ENCODE data around the gene SERPINE1.

The SERPINE1 gene

DNA sequence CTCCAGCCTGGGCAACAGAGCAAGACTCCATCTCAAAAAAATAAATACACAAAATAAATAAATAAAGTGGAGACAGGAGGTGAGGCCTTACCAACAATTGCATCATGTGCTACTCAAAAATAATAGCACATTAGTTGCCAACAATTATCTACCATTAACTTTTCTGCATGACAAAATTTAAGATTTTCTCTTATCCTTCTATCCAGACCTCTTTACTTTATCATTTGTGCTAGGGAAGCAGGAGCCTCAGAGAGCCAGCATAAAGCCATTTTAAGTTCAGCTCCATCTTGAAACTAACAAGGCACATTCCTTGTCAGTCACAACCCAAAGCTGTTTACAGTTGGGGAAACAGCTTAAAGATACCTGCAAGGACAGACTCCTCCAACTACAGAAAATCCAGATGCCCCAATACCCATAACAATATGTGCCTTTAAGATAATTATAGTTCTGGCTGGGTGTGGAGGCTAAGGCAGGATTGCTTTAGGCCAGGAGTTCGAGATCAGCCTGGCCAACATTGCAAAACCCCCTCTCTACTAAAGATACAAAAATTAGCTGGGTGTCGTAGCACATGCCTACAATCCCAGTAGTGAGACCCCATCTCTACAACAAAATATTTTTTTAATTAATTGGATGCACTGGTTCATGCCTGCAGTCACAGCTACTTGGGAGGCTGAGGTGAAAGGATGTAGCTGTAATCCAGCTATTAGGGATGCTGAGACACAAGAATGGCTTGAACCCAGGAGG, 25.2 kb downstream of the SERPINE1 start:
- no peak for DNase-seq (ENCODE audit: low read depth)
- no peak overlapping the region for H3K4me3 ChIP-seq (ENCODE audit: low read depth, low read length)
- TF ChIP-seq, protein P1, sequence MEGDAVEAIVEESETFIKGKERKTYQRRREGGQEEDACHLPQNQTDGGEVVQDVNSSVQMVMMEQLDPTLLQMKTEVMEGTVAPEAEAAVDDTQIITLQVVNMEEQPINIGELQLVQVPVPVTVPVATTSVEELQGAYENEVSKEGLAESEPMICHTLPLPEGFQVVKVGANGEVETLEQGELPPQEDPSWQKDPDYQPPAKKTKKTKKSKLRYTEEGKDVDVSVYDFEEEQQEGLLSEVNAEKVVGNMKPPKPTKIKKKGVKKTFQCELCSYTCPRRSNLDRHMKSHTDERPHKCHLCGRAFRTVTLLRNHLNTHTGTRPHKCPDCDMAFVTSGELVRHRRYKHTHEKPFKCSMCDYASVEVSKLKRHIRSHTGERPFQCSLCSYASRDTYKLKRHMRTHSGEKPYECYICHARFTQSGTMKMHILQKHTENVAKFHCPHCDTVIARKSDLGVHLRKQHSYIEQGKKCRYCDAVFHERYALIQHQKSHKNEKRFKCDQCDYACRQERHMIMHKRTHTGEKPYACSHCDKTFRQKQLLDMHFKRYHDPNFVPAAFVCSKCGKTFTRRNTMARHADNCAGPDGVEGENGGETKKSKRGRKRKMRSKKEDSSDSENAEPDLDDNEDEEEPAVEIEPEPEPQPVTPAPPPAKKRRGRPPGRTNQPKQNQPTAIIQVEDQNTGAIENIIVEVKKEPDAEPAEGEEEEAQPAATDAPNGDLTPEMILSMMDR (IDR thresholded peaks at IDR 0.05; ENCODE audit: low read depth, low read length, missing control alignments): no peak

DNA sequence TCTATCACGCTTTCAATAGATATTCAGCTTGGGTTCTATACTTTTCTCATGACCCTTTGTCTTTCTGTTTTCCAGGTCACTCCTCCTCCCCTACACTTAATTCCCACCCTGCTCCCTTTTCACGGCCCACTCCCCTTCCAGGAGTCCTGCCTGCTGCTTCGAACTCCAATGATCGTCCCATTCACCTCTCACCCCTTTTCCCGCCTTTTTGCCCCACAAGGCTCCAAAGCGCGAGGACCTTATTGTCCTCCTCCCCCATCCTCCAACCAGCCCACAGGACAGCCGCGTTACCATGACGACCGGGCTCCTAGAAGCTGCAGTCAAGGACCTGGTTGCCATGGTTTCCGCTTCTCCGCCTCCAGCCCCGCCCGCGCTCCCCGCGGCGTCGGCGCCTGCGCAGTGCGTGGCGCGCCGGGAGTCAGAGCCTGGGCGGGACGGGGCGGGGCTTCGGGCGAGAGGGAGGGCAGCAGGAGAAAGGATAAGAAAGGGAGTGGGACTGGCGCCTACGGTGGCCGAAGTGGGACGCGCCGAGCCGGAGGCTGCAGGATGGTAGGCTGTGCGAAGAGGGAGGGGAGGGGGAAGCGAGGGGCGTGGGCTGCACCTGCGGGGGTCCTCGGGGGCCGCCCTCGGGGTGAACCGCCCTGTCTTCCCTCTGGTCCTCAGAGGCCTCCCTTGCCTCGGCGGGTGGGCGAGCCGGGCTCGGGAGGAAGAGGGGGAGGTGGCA, 27.2 kb downstream of the SERPINE1 start, which contains the start of gene AP1S1:
Gene AP1S1, plus strand, starts transcription at position 508 of the 724 bp plus-strand sequence. Its CDS starts 39 bp downstream, at position 547.
- peak within 1 kb of the TSS; percentile 78 for H3K4me3 ChIP-seq (ENCODE audit: low read depth, low read length)
- DNase-seq (ENCODE audit: low read depth): peak; percentile 96
- TF ChIP-seq, protein P1 (IDR thresholded peaks at IDR 0.05; ENCODE audit: low read depth, low read length, missing control alignments): no peak

DNA sequence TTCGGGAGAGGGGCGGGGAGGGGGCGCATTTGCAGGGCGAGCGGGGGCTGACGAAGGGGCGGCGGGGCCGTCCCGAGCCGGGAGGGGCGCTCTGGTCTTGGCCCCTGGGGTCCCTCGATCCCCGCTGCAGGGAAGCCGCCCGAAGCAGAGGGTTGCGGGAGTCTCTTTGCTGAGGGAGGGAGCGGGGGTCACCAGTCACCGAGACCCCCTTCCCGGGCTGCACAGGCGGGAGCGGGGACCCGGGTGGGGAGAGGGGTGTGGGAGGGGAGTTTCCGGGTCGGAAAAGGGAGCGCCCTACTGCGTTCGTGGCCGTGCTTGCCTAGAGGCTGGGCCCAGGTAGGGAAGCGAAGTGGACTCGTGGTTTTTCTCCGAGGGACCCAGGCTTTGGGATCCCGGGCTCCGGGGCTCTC, 27.8 kb downstream of the SERPINE1 start:
- DNase-seq (ENCODE audit: low read depth): no peak
- TF ChIP-seq, protein P1 (IDR thresholded peaks at IDR 0.05; ENCODE audit: low read depth, low read length, missing control alignments): peak; percentile 4
- H3K4me3 ChIP-seq (ENCODE audit: low read depth, low read length): peak overlapping the region; percentile 78

DNA sequence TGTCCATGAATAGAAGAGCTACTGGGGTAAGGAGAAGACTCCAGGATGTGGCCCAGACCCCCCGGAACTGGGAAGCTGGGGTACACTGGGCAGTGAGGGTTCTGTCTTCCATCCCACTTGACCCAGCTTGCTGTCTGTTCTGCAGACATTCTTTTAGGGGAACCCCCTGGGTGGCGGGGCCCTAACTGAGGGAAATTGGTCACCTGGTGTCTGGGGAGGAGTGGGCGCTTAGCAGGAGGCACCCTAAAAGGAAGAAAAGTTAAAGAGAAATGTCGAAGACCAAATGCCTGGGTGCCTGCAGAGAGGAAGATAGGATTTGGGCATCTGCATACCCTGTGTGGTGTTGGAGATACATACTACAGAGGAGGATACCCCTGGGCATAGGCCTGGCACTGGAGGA, 28.4 kb downstream of the SERPINE1 start:
- TF ChIP-seq, protein P1 (IDR thresholded peaks at IDR 0.05; ENCODE audit: low read depth, low read length, missing control alignments): no peak
- DNase-seq (ENCODE audit: low read depth): no peak
- peak overlapping the region; percentile 78 for H3K4me3 ChIP-seq (ENCODE audit: low read depth, low read length)

DNA sequence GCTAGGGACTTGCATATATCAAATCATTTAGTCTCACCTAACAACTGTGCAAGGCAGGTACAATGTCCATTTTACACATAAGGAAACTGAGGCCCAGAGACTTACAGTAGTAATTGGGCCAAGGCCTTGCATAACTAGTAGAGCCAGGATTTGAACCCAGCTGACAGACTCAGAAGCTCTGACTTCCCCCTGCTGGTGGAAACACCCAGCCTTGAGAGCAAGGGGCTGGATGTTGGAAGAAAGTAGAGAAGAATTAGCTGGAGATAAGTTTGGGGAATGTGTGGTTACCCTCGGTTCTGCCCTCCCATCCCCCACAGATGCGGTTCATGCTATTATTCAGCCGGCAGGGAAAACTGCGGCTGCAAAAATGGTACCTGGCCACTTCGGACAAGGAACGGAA, 29.4 kb downstream of the SERPINE1 start:
- TF ChIP-seq, protein P1 (IDR thresholded peaks at IDR 0.05; ENCODE audit: low read depth, low read length, missing control alignments): no peak
- no peak for DNase-seq (ENCODE audit: low read depth)
- H3K4me3 ChIP-seq (ENCODE audit: low read depth, low read length): no peak overlapping the region

DNA sequence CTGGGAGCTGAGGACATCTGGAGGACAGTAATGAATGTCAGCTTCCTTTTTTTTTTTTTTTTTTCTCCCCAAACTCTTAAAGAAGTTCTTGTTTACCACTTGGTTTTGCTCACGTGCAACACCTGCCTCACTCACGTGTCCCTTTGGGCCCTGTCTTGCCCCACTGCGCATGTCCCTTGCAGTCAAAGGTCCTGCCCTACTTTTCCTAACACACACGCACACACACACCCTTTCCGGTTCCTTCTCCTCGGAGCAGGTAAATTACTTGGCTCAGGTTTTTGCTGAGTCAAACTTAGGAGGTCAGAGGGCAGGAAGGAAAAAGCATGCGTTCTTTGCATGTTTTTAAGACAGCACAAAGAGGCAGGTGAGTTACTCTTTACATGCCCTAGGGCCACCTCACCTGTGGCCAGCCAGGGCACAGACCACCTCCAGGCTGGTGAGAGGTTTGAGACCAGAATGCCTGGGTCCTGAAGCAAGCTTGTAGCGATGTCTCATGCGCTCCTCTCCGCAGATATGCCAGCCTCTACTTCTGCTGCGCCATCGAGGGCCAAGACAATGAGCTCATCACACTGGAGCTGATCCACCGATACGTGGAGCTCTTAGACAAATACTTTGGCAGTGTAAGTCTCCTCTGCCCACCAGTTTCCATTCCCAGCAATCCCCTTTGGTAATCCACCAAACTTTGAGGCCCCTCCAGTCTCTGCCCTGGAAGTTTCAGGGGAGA, 30.1 kb downstream of the SERPINE1 start:
- no peak overlapping the region for H3K4me3 ChIP-seq (ENCODE audit: low read depth, low read length)
- TF ChIP-seq, protein P1 (IDR thresholded peaks at IDR 0.05; ENCODE audit: low read depth, low read length, missing control alignments): no peak
- no peak for DNase-seq (ENCODE audit: low read depth)

Data from GM12864 (cell line).